GM12892 (cell line): ENCODE data around the gene ENOPH1.

Experiments
- DNase-seq: peaks from one replicate; pipeline ENCODE4 v3.0.0; 2011; ENCODE audit not compliant: insufficient read length
- FAIRE-seq: peaks from 2 replicates; lab custom pipeline; 2011; peaks lifted over from hg19 to GRCh38; lab: Jason Lieb, UNC
- POLR2A ChIP-seq: IDR thresholded peaks from 2 replicates; pipeline ENCODE4 v1.6.1; 2011; ENCODE audit warnings: low read depth, low read length, control low read depth
- POLR2AphosphoS5 ChIP-seq: IDR thresholded peaks from 2 replicates; pipeline ENCODE4 v1.6.1; 2011; ENCODE audit warnings: low read depth, low read length, control low read depth
- TAF1 ChIP-seq: IDR thresholded peaks from 2 replicates; pipeline ENCODE4 v1.6.1; 2011; ENCODE audit warnings: low read depth, mild to moderate bottlenecking, control low read depth, low read length, borderline replicate concordance

Gene ENOPH1

DNA sequence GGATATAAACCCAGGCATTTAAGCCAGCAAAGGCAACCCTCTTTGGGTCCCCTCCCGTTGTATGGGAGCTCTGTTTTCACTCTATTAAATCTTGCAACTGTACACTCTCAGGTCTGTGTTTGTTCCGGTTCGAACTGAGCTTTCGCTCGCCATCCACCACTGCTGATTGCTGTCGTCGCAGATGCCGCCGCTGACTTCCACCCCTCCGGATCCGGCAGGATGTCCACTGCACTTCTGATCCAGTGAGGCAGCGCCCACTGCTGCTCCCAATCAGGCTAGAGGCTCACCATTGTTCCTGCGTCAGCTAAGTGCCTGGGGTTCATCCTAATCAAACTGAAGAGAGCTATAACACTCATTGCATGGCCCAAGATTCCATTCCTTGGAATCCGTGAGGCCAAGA lies 49.2 kb downstream of the ENOPH1 start:
- TF ChIP-seq POLR2AphosphoS5 (no peak), TAF1 (no peak), POLR2A (no peak)
- FAIRE-seq, result no peak
- no peak for DNase-seq

DNA sequence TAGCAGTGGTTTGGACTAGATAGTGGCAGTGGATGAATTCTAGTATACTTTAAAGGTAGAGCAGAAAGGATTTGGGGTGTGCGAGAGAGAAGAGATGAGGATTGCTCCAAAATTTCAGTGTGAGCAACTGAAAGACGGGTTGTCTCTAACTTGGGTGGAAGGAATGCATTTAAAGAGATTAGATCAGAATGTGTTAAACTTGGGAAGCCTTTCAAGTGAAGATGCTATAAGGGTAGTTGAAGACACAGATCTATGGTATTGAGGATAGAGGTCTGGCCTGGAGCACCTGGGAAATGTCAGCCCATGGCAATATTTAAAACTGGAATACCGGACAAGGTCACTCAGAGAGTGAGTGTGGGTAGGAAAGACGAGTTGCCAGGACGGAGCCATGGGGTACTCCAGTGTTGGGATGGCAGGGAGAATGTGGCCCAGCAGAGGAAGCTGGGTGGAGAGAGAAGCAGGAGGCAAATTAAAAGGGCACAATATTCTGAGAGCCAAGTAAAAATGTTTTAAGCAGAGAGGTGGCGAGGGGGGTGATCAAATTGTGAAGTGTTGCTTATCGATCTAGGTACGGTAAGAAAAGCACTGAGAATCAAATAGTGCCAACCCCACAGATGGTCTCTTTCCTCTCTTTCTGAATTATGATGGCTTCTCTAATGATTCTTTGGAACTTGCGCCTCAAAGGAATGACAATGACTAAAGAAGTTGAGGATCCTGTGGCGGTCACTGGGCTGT lies 50.5 kb downstream of the ENOPH1 start:
- no peak for DNase-seq
- FAIRE-seq, result no peak
- TF ChIP-seq TAF1, result no peak
- no peak for TF ChIP-seq POLR2A
- TF ChIP-seq POLR2AphosphoS5, result no peak

DNA sequence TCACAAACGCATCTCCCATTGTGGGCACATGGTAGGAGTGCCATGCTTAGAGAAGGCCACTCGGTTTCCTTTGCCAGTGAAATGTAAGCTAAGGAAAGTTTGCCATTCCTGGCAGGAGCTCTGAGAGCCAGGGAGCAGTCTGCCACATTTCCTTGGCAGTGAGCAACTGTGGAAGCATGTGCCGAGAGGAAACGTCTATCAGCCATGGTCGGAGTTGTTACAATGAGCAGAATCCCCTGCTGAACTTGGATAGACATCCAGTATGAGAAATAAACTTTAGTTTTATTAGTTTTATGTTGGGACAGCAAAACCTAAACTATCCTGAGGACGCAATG lies 51.1 kb downstream of the ENOPH1 start:
- DNase-seq, result no peak
- FAIRE-seq, result no peak
- TF ChIP-seq TAF1 (no peak), POLR2A (no peak), POLR2AphosphoS5 (no peak)

DNA sequence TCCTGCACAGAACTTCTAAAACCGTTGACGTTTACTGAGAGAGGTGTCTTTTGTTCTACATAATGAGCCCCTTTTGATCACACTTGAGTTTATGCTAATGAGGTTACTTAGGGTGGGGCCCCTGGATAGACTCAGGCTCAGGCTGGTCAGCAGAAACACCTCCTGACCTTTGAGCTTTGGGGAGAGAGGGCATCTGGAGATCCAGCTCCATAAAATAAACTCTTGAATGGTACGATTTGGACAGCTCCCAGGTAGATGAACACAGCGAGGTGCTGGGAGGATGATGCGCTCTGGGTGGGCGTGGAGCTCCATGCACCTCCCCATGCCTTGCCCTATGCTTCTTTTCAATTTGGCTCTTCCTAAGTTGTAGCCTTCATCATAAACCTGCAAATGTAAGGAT lies 52.0 kb downstream of the ENOPH1 start:
- TF ChIP-seq TAF1, result no peak
- no peak for TF ChIP-seq POLR2A
- no peak for TF ChIP-seq POLR2AphosphoS5
- DNase-seq (no peak), FAIRE-seq (no peak)

DNA sequence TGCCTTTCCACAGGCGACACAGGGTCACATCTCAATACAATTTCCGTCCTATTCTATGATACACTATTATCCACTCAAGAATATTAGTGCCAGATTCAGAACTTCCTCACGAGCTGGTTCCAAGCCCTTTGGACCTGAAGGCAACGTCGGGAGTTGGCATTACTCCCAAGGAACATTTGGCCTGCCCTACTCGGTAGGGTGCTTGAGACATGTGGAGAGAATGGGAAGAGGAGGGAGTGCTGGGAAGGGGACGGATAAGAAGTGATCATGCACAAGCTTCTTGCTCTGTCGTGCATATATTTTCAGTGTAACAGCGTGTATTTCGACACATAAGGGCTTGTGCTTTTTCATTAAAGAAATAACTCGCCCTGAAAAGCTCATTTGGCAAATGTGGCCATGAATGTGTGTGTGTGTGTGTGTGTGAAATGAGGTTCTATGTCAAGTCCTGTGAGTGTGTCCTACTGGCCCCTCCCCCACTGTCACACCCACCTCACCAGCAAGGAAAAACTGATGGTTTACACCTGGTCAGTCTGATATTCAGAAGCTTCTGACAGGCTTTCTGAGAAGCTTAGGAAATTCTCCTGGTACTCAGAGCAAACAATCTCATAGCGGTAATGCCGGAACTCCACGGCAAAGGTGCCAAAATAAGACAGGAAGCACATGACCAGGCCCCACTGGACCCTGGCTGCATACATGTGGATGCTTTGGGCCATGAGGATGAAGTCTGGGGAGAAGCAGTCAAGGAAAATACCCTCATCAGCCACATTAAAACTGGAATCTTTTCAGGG lies 54.8 kb downstream of the ENOPH1 start:
- TF ChIP-seq POLR2A (no peak), TAF1 (no peak)
- no peak for DNase-seq
- no peak for FAIRE-seq

DNA sequence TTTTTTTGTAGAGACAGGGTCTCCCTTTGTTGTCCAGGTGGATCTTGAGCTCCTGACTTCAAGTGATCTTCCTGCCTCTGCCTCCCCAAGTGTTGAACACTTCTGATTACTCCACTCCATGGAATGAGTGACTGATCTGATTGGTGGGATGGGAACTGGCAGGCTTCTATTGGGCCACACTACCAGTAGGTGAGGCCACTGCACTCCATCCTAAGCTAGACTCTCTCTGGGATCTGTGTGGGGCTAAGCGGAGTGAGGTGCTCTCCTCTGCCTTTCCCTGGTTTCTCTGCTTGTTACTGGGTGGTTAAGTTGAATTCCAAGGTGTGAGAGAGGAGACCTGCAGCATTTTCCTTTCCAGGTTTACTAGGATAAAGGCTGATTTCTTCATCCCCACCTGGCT lies 58.7 kb downstream of the ENOPH1 start:
- TF ChIP-seq TAF1, result no peak
- no peak for TF ChIP-seq POLR2A
- TF ChIP-seq POLR2AphosphoS5, result no peak
- no peak for FAIRE-seq
- DNase-seq, result no peak

DNA sequence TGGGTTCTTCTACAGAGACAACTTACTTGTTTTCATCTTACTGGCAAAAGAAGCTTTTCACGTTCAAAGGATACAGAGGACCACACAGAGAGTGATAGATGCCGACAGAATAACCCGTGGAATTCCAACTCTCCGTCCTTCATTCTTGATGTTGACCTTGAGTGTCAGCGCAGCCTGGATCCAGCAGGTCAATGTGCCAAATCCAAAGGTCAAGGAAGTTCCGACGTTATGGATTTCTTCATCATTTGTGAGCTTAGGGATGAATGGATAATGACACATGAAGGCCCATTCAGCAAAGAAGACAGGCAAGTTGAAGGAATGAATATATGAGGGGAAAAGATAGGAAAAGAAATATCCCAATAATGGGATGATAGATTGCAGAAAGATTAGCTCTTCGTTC lies 59.6 kb downstream of the ENOPH1 start:
- TF ChIP-seq TAF1 (no peak), POLR2AphosphoS5 (no peak), POLR2A (no peak)
- FAIRE-seq (no peak), DNase-seq (no peak)

DNA sequence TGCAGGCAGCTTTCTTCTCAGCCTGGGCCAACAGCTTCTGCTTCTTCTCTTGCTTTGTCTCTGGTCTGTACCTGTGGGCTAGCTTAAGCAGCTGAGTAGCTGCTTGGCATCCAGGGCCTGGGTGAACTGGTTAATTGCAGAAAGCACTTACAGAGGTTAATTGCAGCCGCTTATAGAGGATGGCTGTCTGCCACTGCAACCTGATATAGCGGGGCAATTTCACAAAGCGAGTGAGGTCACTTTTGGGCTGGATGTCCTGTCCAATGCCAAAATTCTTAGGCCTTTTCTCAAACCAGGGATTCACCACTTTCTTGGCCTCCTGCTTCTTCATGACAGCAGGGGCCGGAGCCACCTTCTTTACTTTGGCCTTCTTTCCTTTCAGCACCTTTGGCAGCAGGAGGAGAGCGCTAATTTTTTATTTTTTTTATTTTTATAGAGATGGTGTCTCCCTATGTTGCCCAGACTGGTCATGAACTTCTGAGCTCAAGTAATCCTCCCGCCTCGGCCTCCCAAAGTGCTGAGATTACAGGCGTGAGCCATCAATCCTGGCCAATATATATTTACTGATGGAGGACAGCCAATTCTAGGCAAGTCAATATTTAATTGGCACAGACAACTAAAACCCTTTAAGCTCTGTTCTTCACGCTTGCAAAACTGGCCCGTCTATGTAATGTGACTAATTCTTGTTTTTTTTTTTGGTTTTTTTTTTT lies 61.0 kb downstream of the ENOPH1 start:
- TF ChIP-seq TAF1, result no peak
- TF ChIP-seq POLR2A, result no peak
- TF ChIP-seq POLR2AphosphoS5, result no peak
- FAIRE-seq, result no peak
- no peak for DNase-seq

DNA sequence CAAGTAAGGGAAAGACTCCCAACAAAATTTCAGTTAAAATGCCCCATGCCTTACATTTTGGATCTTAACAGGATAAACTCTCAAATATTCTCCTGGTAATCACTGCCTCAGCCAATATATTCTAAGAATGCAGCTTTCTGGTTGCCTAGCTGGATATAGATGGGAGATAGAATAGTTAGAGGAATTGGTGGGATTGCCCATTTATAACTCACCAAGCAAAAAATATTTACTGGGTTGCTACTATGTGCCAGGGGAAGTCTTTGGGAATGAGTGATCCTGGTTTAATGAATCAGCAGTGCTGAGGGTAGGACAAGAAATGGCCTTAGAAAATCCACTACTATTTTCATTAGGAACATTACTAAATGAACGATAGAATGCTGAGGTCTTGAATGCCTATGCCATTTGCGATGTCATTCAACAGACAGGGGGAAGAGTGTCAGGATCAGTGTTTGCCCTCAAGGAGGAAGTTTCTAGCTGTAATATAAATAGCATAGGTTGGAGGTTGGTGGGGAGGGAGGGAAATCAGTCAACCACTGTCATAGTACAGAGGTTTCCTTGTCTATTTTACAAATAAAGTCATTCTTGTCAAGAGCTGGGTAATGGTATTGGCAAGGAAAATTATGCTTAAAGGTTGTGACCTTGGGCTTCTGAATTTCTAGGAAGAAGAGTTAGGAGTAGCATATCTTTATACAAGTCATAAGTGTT lies 63.5 kb downstream of the ENOPH1 start:
- no peak for TF ChIP-seq POLR2AphosphoS5
- TF ChIP-seq TAF1, result no peak
- no peak for TF ChIP-seq POLR2A
- no peak for FAIRE-seq
- no peak for DNase-seq

DNA sequence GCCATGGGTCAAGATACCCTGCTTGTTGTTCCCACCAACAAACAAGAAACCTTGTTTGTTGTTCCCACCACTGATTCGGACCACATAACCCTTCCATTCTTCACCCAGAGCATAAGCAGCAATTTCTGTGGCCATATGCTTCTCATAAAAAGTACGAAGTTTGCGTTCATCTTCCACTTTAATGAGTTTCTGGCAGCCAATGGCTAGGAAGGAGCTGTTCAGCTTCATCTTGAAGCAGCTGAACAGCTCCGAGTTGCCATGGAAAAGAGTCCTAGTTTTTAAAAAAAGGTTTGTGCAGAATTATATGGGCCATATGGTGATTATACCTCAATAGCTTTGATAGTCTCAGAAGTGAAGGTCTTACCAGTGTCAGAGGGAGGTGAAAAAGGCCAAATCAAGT lies 65.3 kb downstream of the ENOPH1 start:
- no peak for TF ChIP-seq POLR2AphosphoS5
- no peak for TF ChIP-seq POLR2A
- FAIRE-seq (no peak), DNase-seq (no peak)

DNA sequence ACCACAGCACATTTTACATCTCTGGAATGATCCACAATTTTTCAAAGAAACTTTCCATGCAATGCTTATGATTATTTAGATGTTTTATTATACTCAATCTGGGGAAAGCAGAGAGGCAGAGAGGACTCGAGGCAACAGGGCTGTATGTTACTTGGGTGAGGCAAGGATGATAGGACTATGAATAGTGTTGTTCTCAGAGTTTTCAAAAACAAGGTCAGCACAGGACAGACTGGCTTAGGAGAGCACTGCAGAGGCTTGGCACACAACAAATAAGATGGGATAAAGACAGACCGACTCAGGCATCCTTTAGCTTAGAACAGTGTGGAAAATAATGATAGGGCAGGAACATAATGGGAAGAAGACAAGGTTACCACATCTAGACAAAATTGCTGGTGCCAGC lies 66.0 kb downstream of the ENOPH1 start:
- DNase-seq, result no peak
- FAIRE-seq, result no peak
- no peak for TF ChIP-seq POLR2AphosphoS5
- no peak for TF ChIP-seq TAF1
- TF ChIP-seq POLR2A, result no peak
